ENCODE data around the gene CELSR2.

Gene CELSR2

DNA sequence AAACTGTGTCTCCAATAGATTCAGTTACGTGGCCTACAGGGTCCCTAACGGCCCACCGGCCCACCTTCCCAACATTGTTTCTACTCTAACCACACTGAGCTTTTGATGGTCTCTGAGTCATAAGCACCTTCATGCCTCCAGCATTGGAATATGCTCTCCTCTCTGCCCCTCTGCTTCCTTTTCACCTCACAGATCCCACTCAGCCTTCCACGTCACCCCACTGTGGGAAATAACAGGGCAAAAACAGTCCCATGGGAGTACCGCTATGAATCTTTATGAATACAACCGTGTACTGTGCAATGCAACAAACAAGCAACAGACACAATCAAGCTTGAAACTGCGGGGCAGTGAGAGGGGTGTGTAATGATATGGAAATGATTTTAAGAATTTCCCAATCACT lies 40.9 kb upstream of the CELSR2 start:
- no peak for DNase-seq (ENCODE audit: extremely low spot score)
- TF ChIP-seq, protein P1, sequence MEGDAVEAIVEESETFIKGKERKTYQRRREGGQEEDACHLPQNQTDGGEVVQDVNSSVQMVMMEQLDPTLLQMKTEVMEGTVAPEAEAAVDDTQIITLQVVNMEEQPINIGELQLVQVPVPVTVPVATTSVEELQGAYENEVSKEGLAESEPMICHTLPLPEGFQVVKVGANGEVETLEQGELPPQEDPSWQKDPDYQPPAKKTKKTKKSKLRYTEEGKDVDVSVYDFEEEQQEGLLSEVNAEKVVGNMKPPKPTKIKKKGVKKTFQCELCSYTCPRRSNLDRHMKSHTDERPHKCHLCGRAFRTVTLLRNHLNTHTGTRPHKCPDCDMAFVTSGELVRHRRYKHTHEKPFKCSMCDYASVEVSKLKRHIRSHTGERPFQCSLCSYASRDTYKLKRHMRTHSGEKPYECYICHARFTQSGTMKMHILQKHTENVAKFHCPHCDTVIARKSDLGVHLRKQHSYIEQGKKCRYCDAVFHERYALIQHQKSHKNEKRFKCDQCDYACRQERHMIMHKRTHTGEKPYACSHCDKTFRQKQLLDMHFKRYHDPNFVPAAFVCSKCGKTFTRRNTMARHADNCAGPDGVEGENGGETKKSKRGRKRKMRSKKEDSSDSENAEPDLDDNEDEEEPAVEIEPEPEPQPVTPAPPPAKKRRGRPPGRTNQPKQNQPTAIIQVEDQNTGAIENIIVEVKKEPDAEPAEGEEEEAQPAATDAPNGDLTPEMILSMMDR (IDR thresholded peaks at IDR 0.05; ENCODE audit: control extremely low read depth, extremely low read depth, low read depth, missing control alignments), result no peak
- CTCF ChIA-PET, result interaction anchor here (1.4 to 2.4 kb wide), 4 partner anchors 10 to 284 kb away, joined by 3 to 8 read pairs (median 4); no protein-coding TSS in a partner anchor

DNA sequence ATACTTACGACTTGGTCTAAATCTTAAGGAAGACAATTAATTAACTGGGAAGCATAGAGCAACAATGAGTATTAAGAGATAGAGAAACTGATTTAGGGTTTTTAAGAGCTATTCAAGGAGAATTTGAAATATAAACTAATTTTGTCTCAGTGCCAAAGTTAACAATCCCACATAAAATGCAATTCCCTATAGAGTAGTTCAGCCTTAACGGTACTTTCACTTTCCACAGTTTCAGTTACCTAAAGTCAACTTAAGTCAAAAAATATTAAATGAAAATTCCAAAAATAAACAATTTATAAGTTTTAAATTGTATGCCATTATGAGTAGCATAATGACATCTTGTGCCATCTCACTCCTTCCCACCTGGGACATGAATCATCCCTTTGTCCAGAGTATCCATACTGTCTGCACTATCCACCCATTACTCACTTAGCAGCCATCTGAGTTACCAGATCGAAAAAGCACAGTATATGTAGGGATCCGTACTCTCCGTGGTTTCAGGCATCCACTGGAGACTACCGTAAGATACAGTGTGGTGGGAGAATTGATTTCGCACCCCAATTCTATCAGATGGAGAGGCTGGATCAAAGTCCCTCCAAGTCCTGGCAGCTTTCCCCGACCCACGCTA lies 40.4 kb upstream of the CELSR2 start:
- ChIA-PET CTCF (interaction anchor here (1.4 to 2.4 kb wide), 5 partner anchors 11 to 284 kb away, joined by 3 to 8 read pairs (median 4); no protein-coding TSS in a partner anchor), POLR2A (no interaction called here)
- TF ChIP-seq, protein P1 (IDR thresholded peaks at IDR 0.05; ENCODE audit: control extremely low read depth, extremely low read depth, low read depth, missing control alignments), result no peak
- DNase-seq (ENCODE audit: extremely low spot score), result no peak

More for the DNA sequence above, 40.9 kb upstream of the CELSR2 start:
- POLR2A ChIA-PET, result no interaction called here

DNA sequence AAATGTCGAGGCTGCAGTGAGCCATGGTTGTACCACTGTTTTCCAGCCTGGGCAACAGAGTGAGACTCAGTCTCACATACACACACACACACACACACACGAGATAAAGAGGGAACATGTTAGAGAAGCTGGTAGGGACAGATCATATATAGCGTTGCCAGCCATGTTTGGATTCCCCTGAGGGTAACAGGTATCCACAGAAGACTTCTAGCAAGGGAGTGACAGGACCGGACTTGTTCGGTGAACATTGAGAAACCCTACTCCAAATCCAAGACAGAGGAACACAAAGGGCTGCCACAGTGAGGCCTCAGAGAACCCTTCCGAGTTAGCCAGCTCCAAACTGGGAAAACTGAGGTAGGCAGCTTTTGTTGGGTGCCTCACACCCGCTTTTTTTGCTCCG lies 39.3 kb upstream of the CELSR2 start:
- CTCF ChIA-PET, result interaction anchor here (1.2 to 1.6 kb wide), 3 partner anchors 16 to 189 kb away, joined by 3 to 8 read pairs (median 4); no protein-coding TSS in a partner anchor

DNA sequence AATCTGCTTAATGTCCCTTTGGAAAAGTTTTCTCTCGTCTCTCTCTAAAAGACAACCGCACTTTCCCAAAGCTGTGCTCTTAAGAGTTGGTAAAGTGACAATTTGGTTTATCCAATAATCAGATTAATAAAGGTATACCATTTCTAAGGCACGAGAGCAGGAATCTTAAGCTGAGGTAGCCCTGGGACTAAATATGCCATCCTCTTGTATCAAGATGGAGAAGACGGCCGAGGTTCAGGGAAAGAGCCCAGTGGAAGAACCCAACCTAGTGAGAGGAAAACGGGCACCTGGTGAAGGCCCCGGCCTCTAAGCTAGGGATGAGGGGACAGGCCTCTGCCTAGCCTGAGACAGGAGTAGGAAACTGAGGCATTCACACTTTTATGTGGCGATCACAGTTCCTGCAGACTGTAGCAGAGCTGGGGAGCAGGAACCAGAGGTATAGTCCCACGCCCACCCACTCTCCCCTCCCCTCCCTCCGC lies 36.0 kb upstream of the CELSR2 start:
- TF ChIP-seq, protein P1 (IDR thresholded peaks at IDR 0.05; ENCODE audit: control extremely low read depth, extremely low read depth, low read depth, missing control alignments), result no peak
- no peak for DNase-seq (ENCODE audit: extremely low spot score)
- ChIA-PET POLR2A (interaction anchor here (0.7 to 1.1 kb wide), 2 partner anchors 11 to 59 kb away, joined by 3 read pairs; no protein-coding TSS in a partner anchor), CTCF (interaction anchor here (0.6 to 3.2 kb wide), 9 partner anchors 9 to 319 kb away, joined by 3 to 22 read pairs (median 5); a partner anchor contains a TSS)

More for the DNA sequence above, 39.3 kb upstream of the CELSR2 start:
- no peak for DNase-seq (ENCODE audit: extremely low spot score)
- TF ChIP-seq, protein P1 (IDR thresholded peaks at IDR 0.05; ENCODE audit: control extremely low read depth, extremely low read depth, low read depth, missing control alignments), result no peak
- POLR2A ChIA-PET, result no interaction called here

DNA sequence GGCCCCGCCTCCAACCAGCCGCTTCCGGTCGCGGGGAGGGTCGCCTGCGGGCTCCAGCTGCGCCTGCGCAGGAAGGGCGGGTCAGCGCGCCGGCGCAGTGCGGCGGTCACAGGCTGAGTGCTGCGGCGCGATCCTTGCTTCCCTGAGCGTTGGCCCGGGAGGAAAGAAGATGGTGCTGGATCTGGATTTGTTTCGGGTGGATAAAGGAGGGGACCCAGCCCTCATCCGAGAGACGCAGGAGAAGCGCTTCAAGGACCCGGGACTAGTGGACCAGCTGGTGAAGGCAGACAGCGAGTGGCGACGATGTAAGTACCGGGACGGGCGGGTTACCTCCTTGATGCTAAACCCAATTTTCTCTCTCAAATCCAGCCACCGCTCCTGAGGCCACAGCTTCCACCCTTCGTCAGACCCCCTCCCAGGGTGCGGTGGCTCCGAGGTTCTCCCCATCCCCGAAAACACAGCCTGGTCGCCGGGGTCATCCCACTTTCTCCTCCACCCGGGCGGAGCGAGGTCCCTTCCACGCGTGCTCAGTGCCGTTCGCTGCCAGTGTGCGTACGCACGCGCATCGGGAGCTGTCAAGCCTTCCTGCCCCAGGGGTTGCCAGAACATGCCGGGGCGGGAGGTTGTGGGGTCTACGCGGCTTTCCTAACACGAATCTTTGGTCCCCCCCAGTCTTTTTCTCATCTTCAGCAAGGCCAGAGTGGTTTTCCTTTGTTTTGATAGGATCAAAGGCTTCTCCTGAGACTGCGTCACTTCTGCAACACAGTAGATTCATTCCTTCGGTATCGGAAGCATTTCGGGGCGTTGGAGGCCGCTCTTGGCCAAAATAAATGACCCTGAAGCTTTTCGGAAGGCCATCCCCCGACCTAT lies 35.3 kb upstream of the CELSR2 start, which contains the start of gene SARS1:
TSS of gene SARS1 (plus strand) at position 95 of the 870 bp plus-strand sequence. CDS start at position 170, 75 bp downstream.
- TF ChIP-seq, protein P1 (IDR thresholded peaks at IDR 0.05; ENCODE audit: control extremely low read depth, extremely low read depth, low read depth, missing control alignments), result no peak
- ChIA-PET POLR2A (interaction anchor here (0.6 to 1.1 kb wide), 4 partner anchors 10 to 256 kb away, joined by 3 read pairs; no protein-coding TSS in a partner anchor), CTCF (interaction anchor here (0.6 to 3.2 kb wide), 12 partner anchors 9 to 318 kb away, joined by 3 to 22 read pairs (median 4); a partner anchor contains a TSS)
- DNase-seq (ENCODE audit: extremely low spot score), result peak; percentile 95

Measured in GM10248 (cell line).